ENCODE measurements around the gene LRRC61. TPM values are rescaled to one million over a fixed set of nuclear protein-coding genes. Genes with fewer than 3 reads are reported as not detected.

Gene LRRC61
- total and polyA plus RNA-seq, 7 donors: 0.88 to 4.4 (median 3.3) TPM

- intact Hi-C loops (cut with DNase I): no loop called here
- Histone ChIP-seq H3K9me3 (no peaks in the 10 kb centered on the region), H3K27me3 (ENCODE audit: insufficient read depth in 3 of 3, low read length in 2 of 3) (no peaks in the 10 kb centered on the region), H3K4me3 (peak overlapping the region; percentile 97), H3K27ac (peak overlapping the region; percentile 99), H3K4me1 (peaks cover 60% of the 10 kb centered on the region), H3K36me3 (ENCODE audit: insufficient read depth in 1 of 2, low read depth in 1 of 2) (peaks cover 0 to 51% of the 10 kb centered on the region in 2 donors)
- 80 to 86% (median 86%) methylated on average over 48 of the region's 48 CpGs for WGBS, 3 donors
- no peak for ATAC-seq
- no peak for DNase-seq
- no peak for TF ChIP-seq CTCF (IDR thresholded peaks at IDR 0.05)
Observed at GRCh38 chr7:150371131-150371995, 48.2 kb downstream of the LRRC61 start.

DNA sequence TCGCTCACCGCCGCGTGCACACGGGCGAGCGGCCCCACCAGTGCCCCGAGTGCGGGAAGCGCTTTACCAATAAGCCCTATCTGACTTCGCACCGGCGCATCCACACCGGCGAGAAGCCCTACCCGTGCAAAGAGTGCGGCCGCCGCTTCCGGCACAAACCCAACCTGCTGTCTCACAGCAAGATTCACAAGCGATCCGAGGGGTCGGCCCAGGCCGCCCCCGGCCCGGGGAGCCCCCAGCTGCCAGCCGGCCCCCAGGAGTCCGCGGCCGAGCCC, 48.8 kb downstream of the LRRC61 start:
- WGBS, 3 donors: 90 to 94% (median 92%) methylated on average over 29 to 30 of the region's 30 CpGs
- intact Hi-C loops (cut with DNase I): no loop called here

DNA sequence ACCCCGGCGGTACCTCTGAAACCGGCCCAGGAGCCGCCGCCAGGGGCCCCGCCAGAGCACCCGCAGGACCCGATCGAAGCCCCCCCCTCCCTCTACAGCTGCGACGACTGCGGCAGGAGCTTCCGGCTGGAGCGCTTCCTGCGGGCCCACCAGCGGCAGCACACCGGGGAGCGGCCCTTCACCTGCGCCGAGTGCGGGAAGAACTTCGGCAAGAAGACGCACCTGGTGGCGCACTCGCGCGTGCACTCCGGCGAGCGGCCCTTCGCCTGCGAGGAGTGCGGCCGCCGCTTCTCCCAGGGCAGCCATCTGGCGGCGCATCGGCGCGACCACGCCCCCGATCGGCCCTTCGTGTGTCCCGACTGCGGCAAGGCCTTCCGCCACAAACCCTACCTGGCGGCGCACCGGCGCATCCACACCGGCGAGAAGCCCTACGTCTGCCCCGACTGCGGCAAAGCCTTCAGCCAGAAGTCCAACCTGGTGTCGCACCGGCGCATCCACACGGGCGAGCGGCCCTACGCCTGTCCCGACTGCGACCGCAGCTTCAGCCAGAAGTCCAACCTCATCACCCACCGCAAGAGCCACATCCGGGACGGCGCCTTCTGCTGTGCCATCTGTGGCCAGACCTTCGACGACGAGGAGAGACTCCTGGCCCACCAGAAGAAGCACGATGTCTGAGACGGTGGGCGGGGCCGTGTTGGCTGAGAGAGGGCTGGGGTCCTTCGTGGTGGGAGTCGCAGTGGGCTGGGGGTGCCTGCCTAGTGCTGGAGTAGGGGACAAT, 49.3 kb downstream of the LRRC61 start:
- intact Hi-C loops (cut with DNase I): no loop called here
- Histone ChIP-seq H3K9me3 (no peaks in the 10 kb centered on the region), H3K27me3 (ENCODE audit: insufficient read depth in 3 of 3, low read length in 2 of 3) (no peaks in the 10 kb centered on the region), H3K36me3 (ENCODE audit: insufficient read depth in 1 of 2, low read depth in 1 of 2) (peaks cover 0 to 51% of the 10 kb centered on the region in 2 donors), H3K4me1 (peaks cover 53% of the 10 kb centered on the region), H3K4me3 (no peak overlapping the region), H3K27ac (peak overlapping the region; percentile 60)
- WGBS, 3 donors: 84 to 88% (median 85%) methylated on average over 72 to 79 of the region's 79 CpGs
- TF ChIP-seq CTCF (IDR thresholded peaks at IDR 0.05): no peak
- ATAC-seq (no peak), DNase-seq (no peak)

More for the DNA sequence above, 48.8 kb downstream of the LRRC61 start:
- no peak for DNase-seq
- TF ChIP-seq CTCF (IDR thresholded peaks at IDR 0.05): no peak
- peaks cover 0 to 51% of the 10 kb centered on the region in 2 donors for H3K36me3 ChIP-seq (ENCODE audit: insufficient read depth in 1 of 2, low read depth in 1 of 2)
- H3K27ac ChIP-seq: no peak overlapping the region
- no peak overlapping the region for H3K4me3 ChIP-seq
- H3K4me1 ChIP-seq: peaks cover 58% of the 10 kb centered on the region
- no peaks in the 10 kb centered on the region for H3K27me3 ChIP-seq (ENCODE audit: insufficient read depth in 3 of 3, low read length in 2 of 3)
- ATAC-seq: no peak
- H3K9me3 ChIP-seq: no peaks in the 10 kb centered on the region

DNA sequence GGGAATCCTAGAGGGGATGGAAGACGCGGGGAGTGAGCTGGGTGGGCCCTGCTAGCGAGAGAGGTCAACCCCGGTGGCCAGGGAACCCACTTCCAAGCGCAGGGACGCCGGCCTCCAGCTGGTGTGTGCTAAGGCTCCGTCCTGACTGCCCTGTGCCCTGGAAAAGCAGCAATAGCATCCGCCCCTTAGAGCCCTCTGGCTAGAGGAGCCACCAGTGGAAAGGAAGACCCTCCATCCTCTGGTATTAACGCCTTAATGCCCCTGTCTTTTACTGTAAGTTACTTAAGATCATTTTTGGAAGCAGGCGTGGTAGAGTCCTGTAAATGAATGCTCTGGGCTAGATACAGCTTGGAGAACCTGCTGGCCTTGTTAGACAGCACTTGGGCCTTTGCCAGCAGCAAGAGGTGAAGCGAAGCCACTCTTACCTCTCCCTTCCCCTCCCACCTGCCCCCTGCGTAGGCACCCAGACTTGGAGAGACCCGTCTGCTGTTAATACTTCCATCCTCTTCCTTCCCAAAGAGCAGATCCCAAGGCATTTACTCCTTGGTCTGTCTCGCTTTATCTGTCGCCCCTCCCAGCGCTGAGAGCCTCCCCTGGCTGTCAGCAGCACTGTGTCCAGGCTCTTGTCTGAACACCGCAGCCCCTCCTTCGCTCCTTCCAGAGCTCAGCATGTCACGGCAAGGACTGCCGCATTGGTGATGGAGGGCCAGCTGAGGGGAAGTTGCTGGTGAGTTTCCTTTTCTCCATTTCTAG, 50.1 kb downstream of the LRRC61 start:
- 81 to 84% (median 84%) methylated on average over 20 to 21 of the region's 21 CpGs for WGBS, 3 donors
- ATAC-seq (no peak), DNase-seq (peak in 1 of 2 donors; percentile 51)
- Histone ChIP-seq H3K9me3 (no peaks in the 10 kb centered on the region), H3K4me3 (no peak overlapping the region), H3K27ac (peak overlapping the region; percentile 60), H3K27me3 (ENCODE audit: insufficient read depth in 3 of 3, low read length in 2 of 3) (no peaks in the 10 kb centered on the region), H3K4me1 (peaks cover 55% of the 10 kb centered on the region), H3K36me3 (ENCODE audit: insufficient read depth in 1 of 2, low read depth in 1 of 2) (peaks cover 0 to 51% of the 10 kb centered on the region in 2 donors)
- TF ChIP-seq CTCF (IDR thresholded peaks at IDR 0.05): no peak
- intact Hi-C loops (cut with DNase I): no loop called here

Data from psoas muscle (tissue), 8 donors.